ENCODE measurements around the gene PLCL2. TPM values are rescaled to one million over a fixed set of nuclear protein-coding genes. Genes with fewer than 3 reads are reported as not detected.

The PLCL2 gene
- total RNA-seq, 1 experiment from 2014 or later = 1.6 TPM

DNA sequence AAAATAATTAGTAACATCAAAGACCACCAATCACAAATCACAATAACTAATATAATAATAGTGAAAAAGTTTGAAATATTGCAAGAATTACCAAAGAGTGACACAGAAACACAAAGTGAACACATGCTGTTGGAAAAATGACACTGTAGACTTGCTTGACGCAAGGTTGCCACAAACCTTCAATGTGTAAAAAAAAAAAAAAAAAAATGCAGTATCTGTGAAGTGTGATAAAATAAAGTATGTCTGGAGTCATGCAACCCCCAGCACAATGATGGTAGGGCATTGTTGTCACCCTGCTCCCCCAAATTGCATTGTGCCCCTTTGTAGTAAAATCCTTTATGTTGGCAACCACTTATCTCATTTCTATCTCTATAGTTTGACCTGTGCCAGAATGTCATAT, 190.6 kb downstream of the PLCL2 start:
- Histone ChIP-seq H3K27me3 (no peaks in the 10 kb centered on the region), H3K9me3 (replicated peaks) (no peaks in the 10 kb centered on the region), H3K36me3 (no peaks in the 10 kb centered on the region), H3K27ac (no peak overlapping the region), H3K4me3 (no peak overlapping the region), H3K4me1 (peaks cover 4% of the 10 kb centered on the region; the same call in 1 of the 2 replicates)
- no peak for DNase-seq

GRCh38 chr3:17075907-17076306, 191.2 kb downstream of the PLCL2 start:
- Histone ChIP-seq H3K27me3 (no peaks in the 10 kb centered on the region), H3K4me3 (no peak overlapping the region), H3K36me3 (no peaks in the 10 kb centered on the region), H3K9me3 (replicated peaks) (no peaks in the 10 kb centered on the region), H3K27ac (no peak overlapping the region), H3K4me1 (peaks cover 2% of the 10 kb centered on the region; the same call in 1 of the 2 replicates)
- no peak for DNase-seq

GRCh38 chr3:17076940-17077605, 192.3 kb downstream of the PLCL2 start:
- H3K9me3 ChIP-seq (replicated peaks) = no peaks in the 10 kb centered on the region
- no peaks in the 10 kb centered on the region for H3K36me3 ChIP-seq
- H3K27me3 ChIP-seq = no peaks in the 10 kb centered on the region
- DNase-seq = no peak
- no peak overlapping the region for H3K27ac ChIP-seq
- H3K4me1 ChIP-seq = no peaks in the 10 kb centered on the region
- no peak overlapping the region for H3K4me3 ChIP-seq

GRCh38 chr3:17077606-17078005, 192.9 kb downstream of the PLCL2 start:
- H3K9me3 ChIP-seq (replicated peaks) = no peaks in the 10 kb centered on the region
- H3K27me3 ChIP-seq = no peaks in the 10 kb centered on the region
- no peaks in the 10 kb centered on the region for H3K36me3 ChIP-seq
- no peak for DNase-seq
- no peaks in the 10 kb centered on the region for H3K4me1 ChIP-seq
- H3K4me3 ChIP-seq = no peak overlapping the region
- no peak overlapping the region for H3K27ac ChIP-seq

- no peaks in the 10 kb centered on the region for H3K36me3 ChIP-seq
- H3K9me3 ChIP-seq (replicated peaks) = no peaks in the 10 kb centered on the region
- no peak for DNase-seq
- H3K4me1 ChIP-seq = no peaks in the 10 kb centered on the region
- no peak overlapping the region for H3K4me3 ChIP-seq
- H3K27me3 ChIP-seq = no peaks in the 10 kb centered on the region
- H3K27ac ChIP-seq = no peak overlapping the region
Measured at GRCh38 chr3:17078926-17079465, 194.2 kb downstream of the PLCL2 start.

DNA sequence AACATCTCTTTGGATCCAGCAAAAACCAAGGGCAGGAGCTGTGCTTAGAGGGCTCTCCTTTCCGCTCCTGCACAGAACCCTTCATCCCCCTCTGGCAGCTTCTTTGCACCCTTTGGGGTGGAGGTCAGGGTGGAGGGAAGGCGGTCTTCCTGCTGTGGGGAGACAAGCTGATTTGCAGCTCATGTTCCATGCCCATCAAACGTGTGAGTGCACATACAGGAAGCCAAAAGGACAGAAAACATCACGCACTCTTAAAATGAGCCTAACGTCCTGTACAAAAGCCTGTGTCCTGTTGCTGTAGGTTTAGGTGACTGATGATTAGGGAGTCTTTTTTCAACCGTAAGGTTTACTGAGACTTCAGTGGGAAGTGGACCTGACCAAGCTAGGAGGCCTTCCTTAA, 195.2 kb downstream of the PLCL2 start:
- Histone ChIP-seq H3K4me1 (no peaks in the 10 kb centered on the region), H3K36me3 (no peaks in the 10 kb centered on the region), H3K27me3 (no peaks in the 10 kb centered on the region), H3K4me3 (no peak overlapping the region), H3K9me3 (replicated peaks) (no peaks in the 10 kb centered on the region), H3K27ac (no peak overlapping the region)
- no peak for DNase-seq

DNA sequence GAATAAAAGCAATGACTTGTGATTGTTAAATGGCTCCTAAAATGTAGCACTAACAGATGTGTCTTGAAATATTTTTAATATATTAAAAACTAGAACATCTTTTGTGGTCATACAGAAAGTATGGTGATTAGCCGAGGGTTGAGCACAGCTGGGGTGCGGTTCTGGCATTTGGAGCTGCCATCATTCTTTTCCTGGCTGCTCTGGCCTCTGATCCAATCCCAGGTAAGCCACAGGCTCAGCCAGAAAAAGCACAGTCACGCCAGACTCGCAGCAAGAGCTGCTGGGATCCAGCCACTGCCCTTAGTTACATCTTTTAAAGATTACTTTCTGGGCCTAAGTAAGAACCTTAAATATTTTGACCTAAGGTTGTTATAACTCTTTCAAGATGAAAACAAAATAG, 196.8 kb downstream of the PLCL2 start:
- Histone ChIP-seq H3K36me3 (no peaks in the 10 kb centered on the region), H3K4me1 (no peaks in the 10 kb centered on the region), H3K27ac (no peak overlapping the region), H3K27me3 (no peaks in the 10 kb centered on the region), H3K9me3 (replicated peaks) (no peaks in the 10 kb centered on the region), H3K4me3 (no peak overlapping the region)
- no peak for DNase-seq

- H3K27me3 ChIP-seq = no peaks in the 10 kb centered on the region
- no peaks in the 10 kb centered on the region for H3K9me3 ChIP-seq (replicated peaks)
- no peak overlapping the region for H3K27ac ChIP-seq
- DNase-seq = no peak
- no peak overlapping the region for H3K4me3 ChIP-seq
- no peaks in the 10 kb centered on the region for H3K36me3 ChIP-seq
- no peaks in the 10 kb centered on the region for H3K4me1 ChIP-seq
Measured at GRCh38 chr3:17087509-17087908, 202.8 kb downstream of the PLCL2 start.

DNA sequence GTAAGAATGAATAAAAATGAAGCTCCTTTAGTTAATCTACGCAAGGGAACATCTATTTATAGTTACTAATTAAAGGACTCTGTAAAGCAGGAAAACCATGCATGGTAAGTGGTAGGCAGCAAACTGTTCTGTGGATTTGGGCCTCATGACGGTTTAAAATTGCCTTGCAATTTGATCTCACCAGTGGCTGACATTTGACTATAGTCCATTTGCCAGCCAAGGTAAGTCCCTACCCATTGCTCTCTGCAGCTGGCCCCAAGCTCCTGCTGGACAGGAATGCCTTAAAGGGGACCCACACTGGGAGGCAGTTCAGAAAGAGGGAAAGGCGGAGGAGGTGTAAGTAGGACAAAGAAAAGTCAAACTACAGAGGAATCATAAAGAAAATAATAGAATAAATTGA, 203.3 kb downstream of the PLCL2 start:
- Histone ChIP-seq H3K36me3 (no peaks in the 10 kb centered on the region), H3K4me3 (no peak overlapping the region), H3K9me3 (replicated peaks) (no peaks in the 10 kb centered on the region), H3K27ac (no peak overlapping the region), H3K27me3 (no peaks in the 10 kb centered on the region), H3K4me1 (no peaks in the 10 kb centered on the region)
- no peak for DNase-seq

DNA sequence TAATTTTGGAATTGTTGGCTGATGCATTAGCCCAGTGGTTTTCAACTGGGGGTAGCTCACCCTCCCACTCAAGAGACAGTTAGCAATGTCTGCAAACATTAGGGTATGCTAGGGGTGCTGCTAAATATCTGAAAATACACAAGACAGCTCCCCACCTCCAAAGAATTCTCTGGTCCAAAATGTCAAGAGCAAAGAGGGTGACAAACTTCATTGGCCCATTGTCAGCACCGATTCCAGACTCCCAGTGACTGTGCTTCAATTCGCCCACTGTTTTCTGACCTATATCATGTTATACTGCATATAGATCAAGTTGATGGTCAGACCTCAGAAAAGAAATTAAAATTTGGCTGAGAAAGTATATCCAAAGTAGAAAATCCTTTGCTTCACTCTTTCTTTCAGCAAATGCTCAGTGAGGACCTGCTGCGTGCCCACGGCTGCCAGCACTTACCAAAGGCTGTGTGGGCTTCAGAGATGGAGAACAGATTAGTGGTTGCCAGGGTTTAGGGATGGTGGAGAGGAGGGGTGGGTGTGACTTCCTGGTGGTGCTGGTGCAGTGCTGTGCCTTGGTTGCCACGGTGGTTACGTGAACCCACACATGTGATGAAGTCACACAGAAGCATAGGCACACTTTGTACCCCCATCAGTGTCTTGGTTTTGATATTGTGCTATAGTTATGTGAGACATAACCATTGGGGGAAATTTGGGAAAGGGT, 204.0 kb downstream of the PLCL2 start:
- Histone ChIP-seq H3K9me3 (replicated peaks) (no peaks in the 10 kb centered on the region), H3K27me3 (no peaks in the 10 kb centered on the region), H3K36me3 (no peaks in the 10 kb centered on the region), H3K4me1 (no peaks in the 10 kb centered on the region), H3K4me3 (no peak overlapping the region), H3K27ac (no peak overlapping the region)
- DNase-seq = no peak

- no peak for DNase-seq
- Histone ChIP-seq H3K4me1 (no peaks in the 10 kb centered on the region), H3K9me3 (replicated peaks) (no peaks in the 10 kb centered on the region), H3K4me3 (no peak overlapping the region), H3K27ac (no peak overlapping the region), H3K36me3 (no peaks in the 10 kb centered on the region), H3K27me3 (no peaks in the 10 kb centered on the region)
Measured at GRCh38 chr3:17089314-17089700, 204.6 kb downstream of the PLCL2 start.

- no peak overlapping the region for H3K27ac ChIP-seq
- H3K36me3 ChIP-seq = no peaks in the 10 kb centered on the region
- no peaks in the 10 kb centered on the region for H3K4me1 ChIP-seq
- no peak overlapping the region for H3K4me3 ChIP-seq
- H3K27me3 ChIP-seq = no peaks in the 10 kb centered on the region
- no peaks in the 10 kb centered on the region for H3K9me3 ChIP-seq (replicated peaks)
- no peak for DNase-seq
Measured at GRCh38 chr3:17090280-17090983, 205.7 kb downstream of the PLCL2 start.

- no peak overlapping the region for H3K4me3 ChIP-seq
- no peak for DNase-seq
Measured at GRCh38 chr3:17091910-17092582, 207.3 kb downstream of the PLCL2 start.

DNA sequence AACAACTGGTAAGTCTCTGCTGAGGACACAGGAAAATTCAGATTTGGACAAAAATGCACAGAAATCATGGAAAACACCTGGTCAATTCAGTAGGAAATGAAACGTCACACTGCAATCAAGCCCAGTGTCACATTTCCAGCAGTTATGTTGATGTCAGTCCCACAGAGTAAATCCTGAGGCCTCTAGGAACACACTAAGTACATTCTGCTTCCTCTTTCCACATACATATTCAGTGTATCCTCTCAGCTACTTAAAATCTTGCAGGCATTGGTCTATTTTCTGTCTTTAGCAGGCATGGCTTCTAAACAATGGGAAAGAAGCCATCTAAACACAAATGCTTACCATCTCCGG, 207.8 kb downstream of the PLCL2 start:
- no peak overlapping the region for H3K4me3 ChIP-seq

More at GRCh38 chr3:17091910-17092582, 207.3 kb downstream of the PLCL2 start:
- Histone ChIP-seq H3K36me3 (no peaks in the 10 kb centered on the region), H3K27me3 (no peaks in the 10 kb centered on the region), H3K9me3 (replicated peaks) (no peaks in the 10 kb centered on the region), H3K27ac (no peak overlapping the region), H3K4me1 (no peaks in the 10 kb centered on the region)

GRCh38 chr3:17094551-17094950, 209.8 kb downstream of the PLCL2 start:
- H3K4me3 ChIP-seq = no peak overlapping the region
- DNase-seq = no peak
- no peaks in the 10 kb centered on the region for H3K4me1 ChIP-seq
- no peaks in the 10 kb centered on the region for H3K27me3 ChIP-seq
- H3K36me3 ChIP-seq = no peaks in the 10 kb centered on the region
- no peaks in the 10 kb centered on the region for H3K9me3 ChIP-seq (replicated peaks)
- H3K27ac ChIP-seq = no peak overlapping the region

More for the DNA sequence above, 207.8 kb downstream of the PLCL2 start:
- H3K27ac ChIP-seq = no peak overlapping the region
- H3K36me3 ChIP-seq = no peaks in the 10 kb centered on the region
- H3K4me1 ChIP-seq = no peaks in the 10 kb centered on the region
- no peak for DNase-seq
- no peaks in the 10 kb centered on the region for H3K9me3 ChIP-seq (replicated peaks)
- no peaks in the 10 kb centered on the region for H3K27me3 ChIP-seq

Measured in SJCRH30 (cell line).